Activated CD4-positive, CD25-positive, alpha-beta regulatory T cell (primary cell): ENCODE measurements around the gene CLIP2.
"Not testable (repeated sequence)": the region's sequence is repeated elsewhere in the genome, so short reads cannot be mapped to it uniquely, and the experiment has no call there.

Experiments
- DNase-seq, 4 experiments: peaks; one replicate each; lab custom pipeline; 2025; lab: John Stamatoyannopoulos, UW

CLIP2 gene

DNA sequence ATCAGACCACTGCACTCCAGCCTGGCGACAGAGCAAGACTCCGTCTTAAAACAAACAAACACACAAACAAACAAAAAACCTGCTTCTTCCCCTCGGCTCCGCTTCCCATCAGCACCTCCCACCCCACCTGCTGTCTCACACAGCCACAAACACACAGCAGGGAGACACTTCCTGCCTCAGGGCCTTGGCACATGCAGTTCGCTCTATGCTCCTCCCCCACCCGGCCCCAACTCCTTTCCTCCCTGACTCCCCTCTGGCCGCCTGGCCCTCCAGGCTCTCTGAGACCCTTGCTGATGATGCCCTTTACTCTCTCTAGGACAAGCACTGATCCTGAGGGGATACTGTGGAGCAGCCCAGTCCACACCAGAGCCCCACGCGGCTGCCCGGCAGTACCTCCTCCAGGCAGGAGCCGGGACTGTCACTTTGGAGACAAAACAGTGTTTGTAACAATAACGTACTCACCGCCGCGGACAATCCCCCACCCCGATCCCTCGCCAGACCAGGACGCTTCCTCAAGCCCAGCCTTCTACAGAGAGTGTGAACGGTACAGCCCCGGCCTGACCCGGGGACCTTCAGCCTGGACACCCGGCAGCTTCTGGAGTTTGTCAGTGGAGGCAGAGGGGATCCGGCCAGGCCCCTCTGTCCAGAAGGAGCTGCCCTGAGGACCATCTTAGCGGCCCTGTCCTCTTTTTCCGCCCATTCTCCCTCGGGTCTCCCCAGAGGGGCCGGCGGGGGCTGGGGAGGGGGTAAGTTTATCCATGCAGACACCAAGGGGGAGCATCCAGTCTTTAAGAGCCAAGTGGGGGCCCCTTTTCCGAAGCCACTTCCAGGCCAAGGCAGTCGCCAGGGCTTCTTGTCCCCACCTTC is 114.5 kb downstream of the CLIP2 start:
- no peak for DNase-seq

DNA sequence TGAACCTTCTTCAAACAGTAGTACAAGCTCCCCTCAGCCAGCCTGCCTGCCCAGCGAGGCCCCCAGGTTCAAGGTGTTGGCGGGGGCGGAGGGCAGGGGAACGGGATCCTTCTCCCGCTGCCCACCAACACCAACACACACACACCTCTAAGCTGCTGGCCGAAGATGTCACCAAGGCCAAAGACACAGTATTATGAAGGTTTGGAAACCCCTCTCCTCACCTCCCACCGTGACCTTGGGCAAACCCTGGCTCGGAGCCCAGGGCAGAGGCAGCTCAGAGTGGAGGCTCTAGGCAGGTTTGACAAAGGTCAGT is 115.1 kb downstream of the CLIP2 start:
- DNase-seq = no peak

DNA sequence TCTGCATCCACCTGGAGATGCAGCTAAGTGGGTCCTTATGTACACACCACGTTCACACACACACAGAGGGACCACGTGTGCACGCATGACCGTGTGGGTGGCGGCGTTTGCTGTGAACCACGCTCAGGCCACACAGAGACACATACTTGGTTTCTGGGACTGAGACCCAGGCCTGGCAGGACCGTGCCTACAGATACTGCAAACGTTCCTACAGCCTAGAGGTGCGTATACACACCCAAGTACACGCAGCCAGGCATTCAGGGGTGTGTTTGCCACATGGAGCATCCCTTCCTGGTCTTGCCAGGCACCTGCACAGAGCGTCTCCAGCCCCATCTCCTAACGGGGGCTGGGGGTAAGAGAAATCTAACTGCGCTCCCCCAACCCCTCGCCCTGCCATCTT is 115.5 kb downstream of the CLIP2 start:
- DNase-seq = no peak

DNA sequence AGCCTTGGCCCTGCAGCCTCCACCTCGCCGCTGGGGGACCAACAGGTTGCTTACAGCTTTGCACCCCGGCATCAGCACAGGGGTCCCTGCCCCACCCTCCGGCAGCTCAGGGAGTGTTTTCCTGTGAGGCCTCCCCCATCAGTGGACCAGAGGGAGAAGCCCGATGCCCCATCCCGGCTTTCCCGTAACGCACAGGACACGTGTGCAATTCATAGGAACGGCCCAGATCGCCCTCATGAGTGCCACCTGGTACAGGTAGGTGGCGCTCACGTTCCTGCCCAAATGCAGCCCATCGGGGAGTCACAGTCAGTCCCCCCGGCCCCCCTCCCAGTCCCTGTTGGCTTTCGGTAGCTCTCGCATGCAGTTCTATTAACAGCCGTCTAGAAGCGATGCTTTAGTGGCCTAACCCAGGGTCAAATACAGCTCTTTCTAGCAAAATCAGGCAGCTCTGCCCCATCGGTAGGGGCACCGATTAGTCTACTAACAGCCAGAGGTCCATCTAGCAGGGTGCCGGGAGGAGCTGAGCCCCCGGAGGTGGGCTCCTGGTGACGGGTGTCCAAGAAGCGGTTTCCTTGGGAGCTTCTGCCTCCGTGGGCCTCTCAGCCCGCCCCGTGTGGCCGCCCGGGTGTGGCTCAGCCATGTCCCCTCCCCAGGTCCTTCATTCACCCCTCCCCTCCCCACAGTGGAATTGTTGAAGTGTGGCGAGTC is 116.1 kb downstream of the CLIP2 start:
- no peak for DNase-seq

DNA sequence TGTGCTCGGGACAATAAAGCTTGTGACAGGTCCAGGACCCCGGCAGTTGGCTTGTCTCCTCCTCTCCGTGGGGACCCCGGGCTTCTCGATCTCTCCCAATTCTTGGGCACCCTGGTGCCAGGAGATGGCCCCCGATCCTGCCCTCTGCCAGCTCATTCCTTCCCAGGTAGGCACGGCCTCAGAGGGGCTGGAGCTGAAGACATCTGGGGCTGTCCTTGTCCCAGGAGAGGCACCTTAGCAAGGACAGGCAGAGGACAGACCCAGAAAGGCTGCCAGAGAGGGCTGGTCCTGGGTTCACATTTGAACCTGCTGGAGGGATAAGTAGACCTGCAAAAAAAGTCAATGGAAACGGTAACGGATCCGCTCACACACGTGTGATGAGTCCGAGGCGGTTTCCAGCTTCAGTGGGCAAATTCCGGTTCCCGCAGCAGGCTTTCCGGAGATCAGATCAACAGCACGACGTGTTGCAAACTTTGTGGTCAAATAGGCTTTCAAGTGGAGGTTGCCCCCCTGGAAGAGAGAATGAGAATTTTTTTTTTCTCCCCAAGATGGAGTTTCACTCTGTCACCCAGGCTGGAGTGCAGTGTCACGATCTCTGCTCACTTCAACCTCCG is 116.8 kb downstream of the CLIP2 start:
- no peak for DNase-seq

DNA sequence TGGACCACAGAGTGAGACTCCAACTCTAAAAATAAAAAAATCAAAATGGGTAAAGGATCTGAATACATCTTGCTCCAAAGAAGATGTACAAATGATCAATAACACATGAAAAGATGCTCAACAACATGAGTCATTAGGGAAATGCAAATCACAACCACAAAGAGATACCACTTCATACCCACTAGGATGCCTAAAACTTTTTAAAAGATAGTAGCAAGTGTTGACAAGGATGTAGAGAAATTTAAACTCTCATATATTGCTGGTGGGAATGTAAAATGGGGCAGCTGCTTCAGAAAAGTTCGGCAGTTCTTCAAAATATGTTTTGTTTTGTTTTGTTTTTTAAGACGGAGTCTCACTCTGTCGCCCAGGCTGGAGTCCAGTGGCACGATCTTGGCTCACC is 118.8 kb downstream of the CLIP2 start:
- DNase-seq = no peak

DNA sequence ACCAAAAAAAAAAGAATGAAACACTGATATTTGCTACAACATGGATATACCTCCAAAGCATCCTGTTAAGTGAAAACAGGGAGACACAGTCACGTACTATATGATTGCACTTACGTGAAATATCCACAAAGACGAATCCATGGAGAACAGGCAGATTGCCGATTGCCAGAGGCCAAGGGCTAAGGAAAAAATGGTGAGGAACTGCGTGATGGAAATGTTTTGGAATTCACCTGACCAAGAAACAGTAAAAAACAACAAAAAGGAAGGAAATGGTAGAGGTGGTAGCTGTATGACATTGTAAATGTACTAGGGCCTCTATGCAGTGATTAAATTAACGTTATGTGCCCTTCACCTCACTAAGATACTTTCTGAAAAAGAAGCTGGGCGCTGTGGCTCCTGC is 120.4 kb downstream of the CLIP2 start:
- no peak for DNase-seq

DNA sequence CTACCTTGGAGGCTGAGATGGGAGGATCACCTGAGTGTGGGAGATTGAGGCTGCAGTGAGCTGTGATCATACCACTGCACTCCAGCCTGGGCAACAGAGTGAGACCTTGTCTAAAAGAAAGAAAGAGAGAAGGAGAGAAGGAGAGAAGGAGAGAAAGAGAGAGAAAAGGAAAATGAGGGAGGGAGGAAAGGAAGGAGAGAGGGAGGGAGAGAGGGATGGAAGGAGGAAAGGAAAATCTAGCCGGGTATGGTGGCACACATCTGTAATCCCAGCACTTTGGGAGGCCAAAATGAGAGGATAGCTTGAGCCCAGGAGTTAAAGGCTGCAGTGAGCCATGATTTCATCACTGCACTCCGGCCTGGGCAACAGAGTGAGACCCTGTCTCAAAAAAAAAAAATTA is 121.6 kb downstream of the CLIP2 start:
- no peak for DNase-seq

DNA sequence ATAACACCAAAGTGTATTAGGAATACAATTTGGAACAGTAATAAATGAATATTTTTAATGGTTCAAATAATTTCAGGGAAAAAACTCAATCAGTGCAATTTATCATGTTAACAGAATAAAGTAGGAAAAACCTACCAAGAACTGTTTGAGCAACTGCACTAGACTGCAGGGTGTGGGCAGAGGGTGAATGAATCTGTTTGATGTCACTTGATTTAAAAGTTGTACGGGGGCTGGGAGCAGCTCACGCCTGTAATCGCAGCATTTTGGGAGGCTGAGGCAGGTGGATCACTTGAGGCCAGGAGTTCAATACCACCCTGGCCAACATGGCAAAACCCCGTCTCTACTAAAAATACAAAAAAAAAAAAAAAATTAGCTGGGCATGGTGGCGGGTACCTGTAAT is 122.4 kb downstream of the CLIP2 start:
- DNase-seq = not testable (repeated sequence)

DNA sequence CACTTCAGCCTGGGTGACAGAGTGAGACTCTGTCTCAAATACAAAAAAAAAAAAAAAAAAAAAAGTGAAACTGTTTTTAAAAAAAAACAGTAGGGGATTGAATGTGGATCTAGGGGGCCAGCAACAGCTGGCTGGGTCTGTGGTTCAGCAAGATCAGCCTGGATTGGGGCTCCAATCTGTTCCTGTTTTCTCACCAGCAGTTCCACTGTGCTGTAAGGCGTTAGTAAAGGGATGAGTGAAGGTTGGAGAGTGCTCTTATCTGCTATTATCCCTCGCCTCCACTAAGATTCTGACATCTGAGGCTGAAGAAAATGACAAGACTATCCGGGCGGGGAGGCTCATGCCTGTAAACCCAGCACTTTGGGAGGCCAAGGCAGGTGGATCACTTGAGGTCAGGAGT is 122.8 kb downstream of the CLIP2 start:
- no peak for DNase-seq

DNA sequence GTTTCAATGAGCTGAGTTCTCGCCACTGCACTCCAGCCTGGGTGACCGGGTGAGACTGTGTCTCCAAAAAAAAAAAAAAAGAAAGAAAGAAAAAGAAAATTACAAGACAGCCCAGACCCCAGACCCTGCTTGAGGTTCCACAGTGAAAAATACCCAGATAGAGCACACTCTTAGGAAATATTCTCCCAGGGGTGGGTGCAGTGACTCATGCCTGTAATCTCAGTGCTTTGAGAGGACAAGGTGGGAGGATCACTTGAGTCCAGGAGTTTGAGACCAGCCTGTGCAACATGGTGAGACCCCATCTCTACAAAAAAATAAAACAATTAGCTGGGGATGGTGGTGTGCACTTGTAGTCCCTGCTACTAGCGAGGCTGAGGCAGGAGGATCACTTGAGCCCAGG is 123.4 kb downstream of the CLIP2 start:
- DNase-seq = no peak

DNA sequence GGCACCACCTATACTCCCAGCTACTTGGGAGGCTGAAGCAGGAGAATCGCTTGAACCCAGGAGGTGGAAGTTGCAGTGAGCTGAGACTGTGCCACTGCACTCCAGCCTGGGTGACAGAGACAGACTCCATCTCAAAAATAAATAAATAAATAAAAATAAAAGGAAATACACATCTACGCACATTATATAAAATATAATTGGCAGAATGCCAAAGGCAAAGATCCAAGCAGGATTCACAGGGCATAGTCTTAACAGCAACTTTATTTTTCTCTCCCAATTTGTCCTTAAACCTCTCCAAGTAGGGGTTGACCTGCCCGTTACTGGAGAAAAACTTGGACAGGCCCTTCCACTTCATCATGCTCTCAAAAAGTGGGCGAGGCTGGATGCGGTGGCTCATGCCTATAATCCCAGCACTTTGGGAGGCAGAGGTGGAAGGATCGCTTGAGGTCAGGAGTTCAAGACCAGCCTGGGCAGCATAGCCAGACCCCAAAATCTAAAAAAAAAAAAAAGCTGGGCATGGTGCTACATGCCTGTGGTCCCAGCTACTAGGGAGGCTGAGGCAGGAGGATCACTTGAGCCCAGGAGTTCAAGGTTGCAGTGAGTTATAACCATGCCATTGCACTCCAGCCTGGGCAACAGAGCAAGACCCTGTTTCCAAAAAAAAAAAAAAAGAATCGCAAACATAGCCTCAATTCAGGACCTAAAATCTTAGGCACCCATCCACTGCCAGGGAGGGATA is 125.6 kb downstream of the CLIP2 start:
- not testable (repeated sequence) for DNase-seq

DNA sequence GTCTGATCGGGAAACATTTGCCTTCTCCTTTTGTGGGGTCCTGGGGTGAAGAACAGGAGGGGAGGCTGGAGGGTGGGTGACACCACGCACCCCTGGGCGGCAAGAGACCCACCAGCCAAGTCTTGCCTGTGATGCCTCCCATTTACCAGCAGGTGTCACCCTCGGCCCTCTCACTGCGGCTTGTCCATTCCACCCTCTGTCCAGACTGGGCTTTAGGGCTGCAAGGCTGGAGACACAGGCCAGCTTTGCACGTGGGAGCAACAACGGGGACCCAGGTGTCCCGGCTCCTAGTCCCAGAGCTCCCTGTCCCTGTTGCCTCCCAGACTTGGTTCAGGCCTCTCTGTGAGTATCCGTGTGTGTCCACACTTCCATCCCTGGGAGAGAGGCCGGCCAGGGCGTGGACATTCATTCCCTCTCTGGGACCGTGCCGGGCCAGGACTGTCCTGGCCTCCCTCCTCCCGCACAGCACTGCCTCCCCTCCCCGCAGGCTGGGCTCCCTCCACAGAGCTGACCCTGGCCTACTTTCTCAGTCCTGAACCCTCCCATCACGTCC is 128.3 kb downstream of the CLIP2 start:
- DNase-seq = peak; percentile 7 to 30 (median 16)

DNA sequence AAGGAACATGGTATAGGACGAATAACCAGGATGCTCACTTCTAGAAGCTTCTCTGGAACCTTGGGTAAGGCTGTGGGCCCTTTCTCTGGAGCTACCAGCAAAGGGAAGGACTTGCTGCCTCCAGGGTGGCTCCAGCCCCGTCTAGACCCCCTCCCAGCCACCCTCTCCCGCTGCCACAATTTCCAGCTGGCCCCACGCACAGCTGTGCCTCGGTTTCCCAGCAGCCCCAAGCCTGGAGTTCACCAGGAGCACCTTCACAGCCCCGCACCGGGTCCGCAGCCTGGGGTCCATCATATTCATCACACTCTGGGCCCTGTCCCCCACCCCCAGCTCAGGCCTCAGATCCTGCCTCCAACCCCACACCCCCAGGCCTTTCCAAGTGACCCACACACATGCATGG is 128.9 kb downstream of the CLIP2 start:
- no peak for DNase-seq

DNA sequence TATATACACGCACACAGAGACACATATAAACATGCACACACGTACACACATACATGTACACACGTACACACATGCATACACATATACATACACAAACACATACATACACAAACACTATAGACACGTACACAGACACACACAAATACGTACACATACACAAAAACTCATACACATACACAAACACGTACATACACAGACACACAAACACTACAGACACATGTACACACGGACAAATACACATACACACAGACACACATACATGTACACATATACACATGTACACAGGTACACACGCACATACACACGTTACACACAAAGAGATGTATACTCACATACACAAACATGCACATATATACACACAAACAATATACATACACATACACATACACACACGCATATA is 129.3 kb downstream of the CLIP2 start:
- DNase-seq = no peak

DNA sequence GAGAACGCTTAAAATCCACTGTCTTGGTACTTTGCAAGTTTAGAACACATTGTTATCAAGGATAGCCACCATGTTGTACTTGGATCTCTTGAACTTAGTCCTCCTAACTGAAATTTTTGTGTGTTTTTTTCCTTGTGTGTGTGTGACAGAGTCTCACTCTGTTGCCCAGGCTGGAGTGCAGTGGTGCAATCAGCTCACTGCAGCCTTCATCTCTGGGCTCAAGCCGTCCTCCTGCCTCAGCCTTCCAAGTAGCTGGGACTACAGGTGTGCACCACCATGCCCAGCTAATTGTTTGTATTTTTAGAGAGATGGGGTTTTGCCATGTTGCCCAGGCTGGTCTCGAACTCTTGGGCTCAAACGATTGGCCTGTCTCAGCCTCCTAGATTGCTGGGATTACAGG is 130.0 kb downstream of the CLIP2 start:
- DNase-seq = not testable (repeated sequence)

DNA sequence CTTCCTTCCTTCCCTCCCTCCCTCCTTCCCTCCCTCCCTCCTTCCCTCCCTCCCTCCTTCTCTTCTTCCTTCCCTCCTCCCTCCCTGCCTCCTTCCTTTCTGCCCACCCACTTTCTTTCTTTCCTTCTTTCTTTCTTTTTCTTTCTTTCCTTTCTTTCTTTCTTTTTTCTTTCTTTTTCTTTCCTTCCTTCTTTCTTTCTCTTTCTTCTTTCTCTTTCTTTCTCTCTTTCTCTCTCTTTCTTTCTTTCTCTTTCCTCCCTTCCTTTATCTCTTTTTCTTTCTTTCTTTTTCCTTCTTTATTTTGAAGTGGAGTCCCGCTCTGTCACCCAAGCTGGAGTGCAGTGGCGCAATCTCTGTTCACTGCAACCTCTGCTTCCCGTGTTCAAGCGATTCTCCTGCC is 130.8 kb downstream of the CLIP2 start:
- DNase-seq = no peak

DNA sequence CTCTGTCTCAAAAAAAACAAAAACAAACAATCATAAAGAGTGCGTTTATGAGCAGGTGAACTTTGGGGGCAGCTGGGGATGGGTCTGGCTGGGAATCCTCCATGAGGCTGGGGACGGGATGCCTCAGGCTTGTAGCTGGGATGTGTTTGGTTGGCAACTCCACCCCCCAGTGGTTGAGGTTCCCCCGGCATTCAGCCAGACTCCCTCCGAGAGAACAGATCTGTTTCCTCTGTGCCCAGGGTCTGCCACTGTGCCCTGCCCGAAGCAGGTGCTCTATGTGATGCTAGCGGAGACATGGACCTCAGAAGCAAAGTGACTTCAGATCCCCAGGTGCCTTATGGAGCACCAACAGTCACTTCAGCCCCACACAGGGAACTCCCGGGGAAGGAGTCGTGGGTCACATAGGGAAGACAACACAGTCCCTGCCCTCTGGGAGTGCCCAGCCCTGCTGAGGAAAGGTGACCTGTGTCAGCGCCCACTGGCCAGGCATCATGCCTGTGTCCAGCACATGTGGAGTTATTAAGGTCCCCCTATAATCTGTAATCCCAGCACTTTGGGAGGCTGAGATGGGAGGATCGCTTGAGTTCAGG is 135.2 kb downstream of the CLIP2 start:
- DNase-seq = no peak

DNA sequence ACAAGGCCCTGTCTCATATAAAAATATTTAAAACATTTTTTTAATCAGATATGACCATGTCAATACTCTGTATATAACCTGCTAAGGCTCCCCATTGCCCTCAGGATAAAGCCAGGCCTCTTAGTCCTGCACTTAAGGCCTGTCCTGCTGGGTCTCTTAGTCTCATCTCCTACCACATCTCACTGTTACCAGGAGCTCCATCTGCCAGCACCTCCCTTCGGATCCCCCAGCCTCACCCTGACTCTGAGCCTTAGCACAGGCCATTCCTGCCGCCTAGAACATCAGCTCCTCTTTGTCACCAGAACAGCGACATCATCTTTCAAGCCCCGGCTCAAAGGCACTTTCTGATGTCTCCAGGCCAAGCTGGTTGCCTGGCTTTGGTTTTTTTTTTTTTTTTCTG is 138.8 kb downstream of the CLIP2 start:
- DNase-seq = no peak

DNA sequence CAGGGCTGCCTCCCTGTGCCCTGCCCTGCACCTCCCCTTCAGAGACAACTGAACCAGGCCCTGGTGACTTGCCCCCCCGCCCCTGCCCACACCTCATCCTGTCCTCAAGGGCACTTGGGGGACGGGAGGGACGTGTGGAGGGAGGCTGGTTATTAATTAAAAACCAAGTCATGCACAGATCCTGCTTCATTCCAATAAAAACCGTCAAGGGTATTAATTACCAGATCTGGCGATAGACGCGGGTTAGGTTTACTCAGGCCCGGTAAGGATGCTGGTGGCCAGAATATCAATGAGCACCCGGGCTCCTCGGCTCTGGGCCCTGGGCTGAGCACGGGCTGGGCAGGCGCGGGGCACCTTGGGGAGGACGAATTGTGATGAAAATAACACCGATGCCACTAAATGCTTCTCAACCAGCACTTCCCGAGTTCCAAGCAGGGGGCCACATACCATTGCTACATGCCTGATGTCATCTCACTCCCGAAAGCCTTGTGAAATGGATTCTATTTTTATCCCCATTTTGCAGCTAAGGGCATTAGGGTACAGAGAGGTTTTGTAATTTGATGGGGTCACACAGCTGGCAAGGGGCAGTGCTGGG is 140.0 kb downstream of the CLIP2 start:
- no peak for DNase-seq

DNA sequence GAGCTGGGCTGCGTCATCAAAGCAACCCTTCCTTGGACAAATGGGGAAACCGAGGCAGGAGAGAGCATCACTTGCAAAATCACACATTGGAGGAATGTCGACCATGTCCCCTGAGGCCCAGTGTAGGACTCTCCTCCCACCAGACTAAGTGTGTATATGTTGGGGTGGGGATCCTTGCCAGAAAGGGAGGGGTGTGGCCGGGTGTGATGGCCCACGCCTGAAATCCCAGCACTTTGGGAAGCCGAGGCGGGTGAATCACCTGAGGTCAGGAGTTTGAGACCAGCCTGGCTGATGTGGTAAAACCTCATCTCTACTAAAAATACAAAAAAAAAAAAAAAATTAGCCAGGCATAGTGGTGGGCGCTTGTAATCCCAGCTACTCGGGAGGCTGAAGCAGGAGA is 141.2 kb downstream of the CLIP2 start:
- not testable (repeated sequence) for DNase-seq
